RWPE2 (cell line): ENCODE results near the gene CCDC24.

Experiments
- ATAC-seq: fragments of 200-7000 bp; cut with Tn5 transposase; 3 replicates; pipeline ENCODE4 v1.9.1; 2021; ENCODE audit warnings: low read depth
- DNase-seq: peaks from one replicate; pipeline ENCODE4 v3.0.0-alpha.2; 2020; ENCODE audit warnings: low spot score
- H3K27ac ChIP-seq: fragments of 450-650 bp; 2 replicates; pipeline ENCODE4 v1.5.1; 2017; ENCODE audit warnings: mild to moderate bottlenecking; ENCODE audit not compliant: poor library complexity, severe bottlenecking
- H3K27me3 ChIP-seq: fragments of 250-450 bp; sonication (Bioruptor Pico); 2 replicates; pipeline ENCODE4 v1.5.1; 2021; ENCODE audit warnings: mild to moderate bottlenecking, moderate library complexity; ENCODE audit not compliant: insufficient read depth, poor library complexity, severe bottlenecking
- H3K36me3 ChIP-seq: fragments of 250-450 bp; sonication (Bioruptor Pico); 2 replicates; pipeline ENCODE4 v1.5.1; 2020; ENCODE audit warnings: low read depth, mild to moderate bottlenecking, moderate library complexity
- H3K4me1 ChIP-seq: fragments of 250-450 bp; sonication (Bioruptor Pico); 2 replicates; pipeline ENCODE4 v1.5.1; 2021; ENCODE audit warnings: mild to moderate bottlenecking, moderate library complexity; ENCODE audit not compliant: insufficient read depth, poor library complexity, severe bottlenecking
- H3K4me3 ChIP-seq: fragments of 250-450 bp; sonication (Bioruptor Pico); 2 replicates; pipeline ENCODE4 v1.5.1; 2021; ENCODE audit warnings: mild to moderate bottlenecking, moderate library complexity; ENCODE audit not compliant: severe bottlenecking
- H3K9me3 ChIP-seq: fragments of 250-450 bp; sonication (Bioruptor Pico); 2 replicates; pipeline ENCODE4 v1.5.1; 2021; ENCODE audit warnings: mild to moderate bottlenecking, moderate library complexity; ENCODE audit not compliant: severe bottlenecking
- TF ChIP-seq, protein P1 (sequence below): fragments of 450-650 bp; IDR thresholded peaks from one replicate; pipeline ENCODE4 v1.5.1; 2017; ENCODE audit warnings: mild to moderate bottlenecking, moderate library complexity; ENCODE audit not compliant: poor library complexity, severe bottlenecking

The CCDC24 gene

GRCh38 chr1:43969416-43969745 is 22.0 kb upstream of the CCDC24 start:
- TF ChIP-seq, protein P1, sequence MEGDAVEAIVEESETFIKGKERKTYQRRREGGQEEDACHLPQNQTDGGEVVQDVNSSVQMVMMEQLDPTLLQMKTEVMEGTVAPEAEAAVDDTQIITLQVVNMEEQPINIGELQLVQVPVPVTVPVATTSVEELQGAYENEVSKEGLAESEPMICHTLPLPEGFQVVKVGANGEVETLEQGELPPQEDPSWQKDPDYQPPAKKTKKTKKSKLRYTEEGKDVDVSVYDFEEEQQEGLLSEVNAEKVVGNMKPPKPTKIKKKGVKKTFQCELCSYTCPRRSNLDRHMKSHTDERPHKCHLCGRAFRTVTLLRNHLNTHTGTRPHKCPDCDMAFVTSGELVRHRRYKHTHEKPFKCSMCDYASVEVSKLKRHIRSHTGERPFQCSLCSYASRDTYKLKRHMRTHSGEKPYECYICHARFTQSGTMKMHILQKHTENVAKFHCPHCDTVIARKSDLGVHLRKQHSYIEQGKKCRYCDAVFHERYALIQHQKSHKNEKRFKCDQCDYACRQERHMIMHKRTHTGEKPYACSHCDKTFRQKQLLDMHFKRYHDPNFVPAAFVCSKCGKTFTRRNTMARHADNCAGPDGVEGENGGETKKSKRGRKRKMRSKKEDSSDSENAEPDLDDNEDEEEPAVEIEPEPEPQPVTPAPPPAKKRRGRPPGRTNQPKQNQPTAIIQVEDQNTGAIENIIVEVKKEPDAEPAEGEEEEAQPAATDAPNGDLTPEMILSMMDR, result no peak
- no peak for ATAC-seq
- peak overlapping the region; percentile 86 for H3K4me3 ChIP-seq

DNA sequence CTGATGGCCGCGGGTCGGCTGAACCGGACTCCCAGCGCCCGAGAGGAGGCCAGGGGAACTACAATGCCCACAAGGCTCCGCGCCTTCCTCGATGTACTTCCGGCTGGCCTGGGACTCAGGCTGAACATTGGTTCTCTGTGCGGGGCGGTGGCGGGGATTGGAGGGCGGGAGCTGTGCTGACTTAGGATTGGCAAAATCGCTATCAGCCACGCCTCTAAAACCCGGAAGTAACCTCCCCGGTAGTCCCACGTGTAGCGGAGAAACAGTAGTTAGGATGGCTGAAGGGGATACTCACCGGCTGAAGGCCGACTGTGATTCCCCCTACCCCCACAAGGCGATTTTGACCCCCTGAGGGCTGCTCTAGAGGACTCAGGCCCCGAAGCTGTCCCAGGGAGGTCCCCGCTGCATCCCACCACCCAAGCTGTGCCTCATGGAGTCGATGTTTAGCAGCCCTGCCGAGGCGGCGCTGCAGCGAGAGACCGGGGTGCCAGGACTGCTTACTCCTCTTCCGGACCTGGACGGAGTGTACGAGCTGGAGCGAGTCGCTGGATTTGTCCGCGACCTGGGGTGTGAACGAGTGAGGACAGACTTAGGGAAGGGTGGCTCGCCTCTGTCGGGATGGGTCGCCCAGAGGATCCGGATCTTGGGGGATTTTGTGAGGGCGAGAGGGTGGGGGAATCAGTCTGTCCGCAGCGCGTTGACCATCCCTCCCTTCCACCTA is 21.5 kb upstream of the CCDC24 start, which contains the start of gene DPH2:
Gene DPH2, plus strand, starts transcription at position 265 of the 721 bp plus-strand sequence. Its CDS starts 166 bp downstream, at position 431.
- ATAC-seq (peak; percentile 93), DNase-seq (peak; percentile 97)
- TF ChIP-seq, protein P1, result no peak
- Histone ChIP-seq H3K27me3 (no peaks in the 10 kb centered on the region), H3K4me1 (no peaks in the 10 kb centered on the region), H3K4me3 (peak within 1 kb of the TSS; percentile 86), H3K27ac (no peak within 1 kb of the TSS), H3K36me3 (peaks cover 4% of the 10 kb centered on the region; the same call in 1 of the 2 replicates), H3K9me3 (no peaks in the 10 kb centered on the region)

More at GRCh38 chr1:43969416-43969745, 22.0 kb upstream of the CCDC24 start:
- H3K27me3 ChIP-seq, result no peaks in the 10 kb centered on the region
- no peaks in the 10 kb centered on the region for H3K4me1 ChIP-seq
- DNase-seq, result no peak
- peaks cover 4% of the 10 kb centered on the region; the same call in 1 of the 2 replicates for H3K36me3 ChIP-seq
- H3K9me3 ChIP-seq, result no peaks in the 10 kb centered on the region
- no peak overlapping the region for H3K27ac ChIP-seq

DNA sequence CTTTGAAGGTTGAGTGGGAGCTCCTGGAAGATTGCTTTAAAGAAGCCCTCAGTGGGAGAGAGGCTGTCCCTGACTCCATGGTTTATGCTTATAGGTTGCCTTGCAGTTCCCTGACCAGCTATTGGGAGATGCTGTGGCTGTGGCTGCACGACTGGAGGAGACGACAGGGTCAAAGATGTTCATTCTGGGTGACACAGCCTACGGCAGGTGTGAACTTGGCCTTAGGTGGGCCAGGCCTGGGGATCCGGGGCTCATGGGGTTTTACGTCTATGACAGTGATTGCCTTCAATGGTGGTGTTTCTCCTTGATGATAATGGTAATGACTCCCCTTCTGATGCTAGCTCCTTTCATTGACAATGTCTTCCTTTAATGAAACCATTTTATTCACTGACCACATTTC is 20.9 kb upstream of the CCDC24 start:
- peaks cover 4% of the 10 kb centered on the region; the same call in 1 of the 2 replicates for H3K36me3 ChIP-seq
- no peaks in the 10 kb centered on the region for H3K27me3 ChIP-seq
- ATAC-seq (no peak), DNase-seq (no peak)
- no peaks in the 10 kb centered on the region for H3K4me1 ChIP-seq
- H3K4me3 ChIP-seq, result peak overlapping the region; percentile 86
- no peak overlapping the region for H3K27ac ChIP-seq
- no peaks in the 10 kb centered on the region for H3K9me3 ChIP-seq
- TF ChIP-seq, protein P1, result no peak

- H3K4me1 ChIP-seq, result no peaks in the 10 kb centered on the region
- TF ChIP-seq, protein P1, result no peak
- H3K27me3 ChIP-seq, result no peaks in the 10 kb centered on the region
- ATAC-seq (no peak), DNase-seq (no peak)
- H3K4me3 ChIP-seq, result peak overlapping the region; percentile 86
- H3K27ac ChIP-seq, result no peak overlapping the region
- H3K9me3 ChIP-seq, result no peaks in the 10 kb centered on the region
- peaks cover 4% of the 10 kb centered on the region; the same call in 1 of the 2 replicates for H3K36me3 ChIP-seq
Observed at GRCh38 chr1:43970911-43971310, 20.5 kb upstream of the CCDC24 start.
